Jurkat, Clone E6-1 (cell line): ENCODE data around the gene ERFE.

Experiments
- DNase-seq: peaks from one replicate; pipeline ENCODE4 v3.0.0-alpha.2; 2011; ENCODE audit warnings: low read depth, low spot score
- H3K4me3 ChIP-seq: 2 replicates; pipeline ENCODE4 v1.5.1; 2011; ENCODE audit warnings: mild to moderate bottlenecking, low read length, control low read depth, moderate library complexity

Gene ERFE

GRCh38 chr2:238151628-238152235 is 7.0 kb upstream of the ERFE start:
- DNase-seq = no peak
- H3K4me3 ChIP-seq = no peak overlapping the region

GRCh38 chr2:238152771-238153688 is 5.7 kb upstream of the ERFE start:
- H3K4me3 ChIP-seq = no peak overlapping the region
- no peak for DNase-seq

GRCh38 chr2:238154570-238154969 is 4.2 kb upstream of the ERFE start:
- DNase-seq = no peak

GRCh38 chr2:238155051-238155760 is 3.6 kb upstream of the ERFE start:
- DNase-seq = no peak

More at GRCh38 chr2:238154570-238154969, 4.2 kb upstream of the ERFE start:
- H3K4me3 ChIP-seq = no peak overlapping the region

GRCh38 chr2:238155761-238156694 is 2.7 kb upstream of the ERFE start:
- DNase-seq = no peak
- no peak overlapping the region for H3K4me3 ChIP-seq

More at GRCh38 chr2:238155051-238155760, 3.6 kb upstream of the ERFE start:
- H3K4me3 ChIP-seq = no peak overlapping the region

DNA sequence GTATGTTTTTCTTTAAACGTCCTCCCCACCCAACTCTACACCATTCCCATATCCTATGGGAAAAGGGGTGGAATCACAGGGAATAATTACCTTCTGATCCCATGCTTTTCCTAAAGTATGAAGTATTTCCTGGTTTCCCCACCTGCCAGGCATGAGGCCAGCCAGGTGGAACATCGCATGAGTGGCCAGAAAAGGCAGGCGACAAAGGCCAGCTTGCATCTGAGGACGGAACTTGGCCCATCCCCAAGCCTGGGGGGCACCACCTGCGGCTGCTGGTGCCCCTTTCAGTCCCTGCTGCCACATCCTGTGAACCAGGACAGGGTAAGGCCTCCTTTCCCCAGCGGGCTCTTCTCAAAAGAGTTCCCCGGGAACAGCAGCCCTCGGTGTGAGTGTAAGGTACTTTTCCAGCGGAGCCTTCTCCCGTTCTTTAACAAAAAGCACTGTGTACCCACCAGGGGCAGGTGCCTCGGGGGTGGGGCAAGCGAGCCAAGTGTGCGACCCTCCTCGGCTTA is 1.2 kb upstream of the ERFE start:
- no peak for DNase-seq
- H3K4me3 ChIP-seq = no peak overlapping the region

- DNase-seq = no peak
- no peak overlapping the region for H3K4me3 ChIP-seq
Observed at GRCh38 chr2:238158018-238158508, 707 bp upstream of the ERFE start.

DNA sequence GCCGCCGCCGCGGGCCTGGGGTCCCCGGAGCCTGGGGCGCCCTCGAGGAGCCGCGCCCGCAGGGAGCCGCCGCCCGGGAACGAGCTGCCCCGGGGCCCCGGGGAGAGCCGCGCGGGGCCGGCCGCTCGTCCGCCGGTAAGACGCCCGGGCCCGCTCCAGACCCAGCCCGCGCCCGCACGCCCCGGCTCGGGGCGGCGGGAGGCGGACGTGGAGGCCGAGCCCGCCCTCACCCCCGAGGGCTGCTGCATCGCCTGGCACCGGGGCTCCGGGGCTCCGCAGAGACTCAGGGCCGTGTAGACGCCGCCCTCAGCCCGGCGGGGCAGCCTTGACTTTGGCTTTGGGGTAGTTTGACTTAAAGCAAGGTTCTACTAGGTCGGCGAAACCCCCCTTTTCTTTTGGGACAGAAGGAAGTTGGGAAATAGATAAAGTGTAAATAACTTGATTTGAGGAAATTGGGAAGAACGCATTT is 335 bp downstream of the ERFE start:
- DNase-seq = no peak
- peak overlapping the region; percentile 47 for H3K4me3 ChIP-seq

DNA sequence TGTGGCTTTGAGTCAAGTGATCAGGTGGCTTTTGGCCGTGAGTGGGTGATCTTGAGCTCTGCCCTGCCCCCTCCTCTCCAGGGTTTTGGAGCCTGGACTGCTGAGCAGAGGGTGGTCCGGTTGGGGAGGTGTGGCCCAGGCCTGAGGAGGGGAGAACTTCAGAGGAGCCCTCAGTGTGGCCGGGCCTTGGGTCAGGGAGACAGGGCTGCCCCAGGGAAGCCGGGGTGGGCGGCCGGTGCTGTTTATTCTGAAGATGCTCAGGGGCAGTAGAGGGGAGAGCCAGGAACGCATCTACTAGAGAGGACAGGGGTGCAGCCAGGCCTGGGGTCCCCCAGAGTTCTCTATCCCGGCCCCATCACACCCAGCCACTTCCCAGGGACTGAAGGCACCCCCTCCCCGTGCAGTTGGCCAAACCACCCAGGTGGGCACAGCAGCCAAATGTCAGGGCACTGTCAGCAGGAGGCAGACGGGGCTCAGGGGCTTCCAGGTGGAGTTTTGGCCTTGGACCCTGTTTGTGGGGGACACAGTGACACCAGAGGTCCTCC is 963 bp downstream of the ERFE start:
- H3K4me3 ChIP-seq = peak overlapping the region; percentile 47
- no peak for DNase-seq

- no peak for DNase-seq
- H3K4me3 ChIP-seq = no peak overlapping the region; the same call in 1 of the 2 replicates
Observed at GRCh38 chr2:238160206-238161129, 1.7 kb downstream of the ERFE start.

DNA sequence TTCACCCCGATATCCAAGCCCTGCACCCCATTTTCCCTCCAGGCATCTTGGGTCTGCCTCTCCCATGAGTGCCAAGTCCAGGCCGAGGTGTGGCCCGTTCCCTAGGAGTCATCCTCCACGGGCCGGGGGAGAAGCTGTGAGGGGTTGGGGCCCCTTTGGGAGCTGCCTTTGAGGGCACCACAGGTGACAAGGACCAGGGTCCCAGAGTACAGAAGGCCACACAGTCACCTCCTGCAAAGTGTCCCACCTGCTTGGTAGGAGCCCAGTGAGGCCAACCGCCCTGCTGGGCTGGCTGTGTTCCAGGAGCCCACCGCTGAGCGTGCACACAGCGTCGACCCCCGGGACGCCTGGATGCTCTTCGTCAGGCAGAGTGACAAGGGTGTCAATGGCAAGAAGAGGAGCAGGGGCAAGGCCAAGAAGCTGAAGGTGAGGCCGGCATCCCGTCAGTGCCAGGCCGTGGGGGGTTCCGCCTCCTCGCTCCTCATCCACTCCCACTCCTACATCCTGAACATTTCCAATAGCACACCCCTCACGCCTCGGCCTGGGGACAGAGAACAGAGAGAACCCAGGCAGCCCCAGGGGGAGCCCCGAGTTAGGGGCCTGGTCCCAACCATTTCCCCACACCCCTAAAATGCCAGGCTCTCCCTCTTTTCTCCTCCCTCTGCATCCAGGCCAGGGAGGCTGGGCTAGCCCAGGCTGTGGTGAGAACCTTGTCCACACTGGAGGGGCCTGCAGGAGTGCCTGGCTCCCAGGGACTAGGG is 2.7 kb downstream of the ERFE start:
- no peak overlapping the region for H3K4me3 ChIP-seq
- no peak for DNase-seq

DNA sequence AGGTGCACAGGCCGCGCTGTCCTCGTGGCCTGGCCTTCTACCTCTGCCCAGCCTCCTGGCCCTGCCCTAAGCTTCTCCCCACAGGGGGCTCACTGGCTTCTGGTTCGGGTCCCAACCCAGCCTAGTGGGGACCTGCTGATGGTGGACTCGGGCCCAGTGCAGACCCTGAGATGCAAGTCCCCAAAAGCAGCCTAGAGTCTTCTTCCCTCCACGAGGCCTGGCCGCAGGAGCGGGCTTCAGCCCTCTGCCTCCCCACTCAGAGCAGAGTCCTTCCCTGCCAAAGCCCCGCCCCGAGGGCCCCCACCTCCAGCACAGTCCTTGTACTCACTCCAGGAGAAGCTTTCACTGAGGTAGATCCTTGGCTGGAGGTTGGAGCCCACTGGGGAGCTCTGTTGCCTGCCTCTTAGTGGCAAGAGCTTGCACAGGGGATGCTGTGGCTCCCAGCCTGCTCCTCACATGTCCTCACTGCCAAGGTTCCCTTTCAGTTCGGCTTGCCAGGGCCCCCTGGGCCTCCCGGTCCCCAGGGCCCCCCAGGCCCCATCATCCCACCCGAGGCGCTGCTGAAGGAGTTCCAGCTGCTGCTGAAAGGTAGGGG is 3.6 kb downstream of the ERFE start:
- no peak for DNase-seq
- no peak overlapping the region for H3K4me3 ChIP-seq

- no peak overlapping the region for H3K4me3 ChIP-seq
- no peak for DNase-seq
Observed at GRCh38 chr2:238162846-238163441, 4.2 kb downstream of the ERFE start.

GRCh38 chr2:238163481-238164198 is 4.9 kb downstream of the ERFE start:
- DNase-seq = no peak
- H3K4me3 ChIP-seq = no peak overlapping the region

- no peak for DNase-seq
- no peak overlapping the region for H3K4me3 ChIP-seq
Observed at GRCh38 chr2:238164906-238165287, 6.1 kb downstream of the ERFE start.
